GM12878 (cell line): Measurements from ENCODE around the gene SLC39A11. TPM values are rescaled to one million over a fixed set of nuclear protein-coding genes. Genes with fewer than 3 reads are reported as not detected.
A peak's percentile ranks its signal among the peaks of the same experiment; 100 is the strongest.

ENCODE experiments used
- ATAC-seq: fragments of 200-7000 bp; cut with Tn5 transposase; 3 replicates; pipeline ENCODE4 v1.9.1; 2020; ENCODE audit warnings: mild to moderate bottlenecking, moderate library complexity
- BruUV-seq: library from RNA; stranded (reverse); fragments of 400-500 nt; replicated peaks from 2 replicates; lab custom pipeline; 2021; lab: Mats Ljungman, UMichigan
- CTCF ChIA-PET: fragments of 300-600 bp; sonication (Branson Sonifier 250); formaldehyde crosslinking; extraction: SDS; loops from one replicate; lab custom pipeline; 2021; ENCODE audit warnings: inconsistent platforms; lab: Yijun Ruan, JAX
- POLR2A ChIA-PET: fragments of 350-600 bp; formaldehyde crosslinking; extraction: SDS; loops from one replicate; lab custom pipeline; 2021; ENCODE audit warnings: inconsistent platforms; lab: Charles Lee
- RAD21 ChIA-PET: fragments of 300-600 bp; sonication (Branson Sonifier 250); formaldehyde crosslinking; loops from one replicate; lab custom pipeline; 2023; ENCODE audit warnings: antibody characterized with exemption; ENCODE audit not compliant: unreplicated experiment; lab: Charles Lee
- SMC1A ChIA-PET: fragments of 300-600 bp; sonication (Branson Sonifier 250); formaldehyde crosslinking; loops from one replicate; lab custom pipeline; 2023; ENCODE audit not compliant: unreplicated experiment, uncharacterized antibody; lab: Charles Lee
- DNase-seq: peaks from one replicate; pipeline ENCODE4 v3.0.0-alpha.2; 2011; ENCODE audit warnings: low read depth, low spot score
- FAIRE-seq: peaks from 3 replicates; lab custom pipeline; 2011; peaks lifted over from hg19 to GRCh38; lab: Jason Lieb, UNC
- H2AFZ ChIP-seq: 2 replicates; pipeline ENCODE4 v1.6.0; 2011; ENCODE audit warnings: low read depth, low read length, control low read depth; ENCODE audit not compliant: control insufficient read depth
- H3K27ac ChIP-seq: 2 replicates; pipeline ENCODE4 v1.5.1; 2011; ENCODE audit warnings: control low read depth; ENCODE audit not compliant: control insufficient read depth, insufficient read depth
- H3K27me3 ChIP-seq, 2 experiments: replicated peaks in 1 of 2; 2 replicates each; pipeline versions ENCODE4 v1.6.0 to v1.6.1; 2011; ENCODE audit warnings: low read length in 1 of 2; ENCODE audit not compliant: control insufficient read depth in 2 of 2, insufficient read depth in 2 of 2
- H3K36me3 ChIP-seq, 2 experiments: 2 replicates each; pipeline ENCODE4 v1.5.1; 2011; ENCODE audit warnings: low read length in 1 of 2; ENCODE audit not compliant: control insufficient read depth in 2 of 2, insufficient read depth in 2 of 2
- H3K4me1 ChIP-seq: 2 replicates; pipeline ENCODE4 v1.6.1; 2011; ENCODE audit warnings: mild to moderate bottlenecking, low read length, moderate library complexity, mixed read lengths; ENCODE audit not compliant: control insufficient read depth, insufficient read depth
- H3K4me2 ChIP-seq: 2 replicates; pipeline ENCODE4 v1.6.0; 2011; ENCODE audit warnings: control low read depth; ENCODE audit not compliant: control insufficient read depth, insufficient read depth
- H3K4me3 ChIP-seq: fragments of 200-600 bp; sonication (generic); 2 replicates; pipeline ENCODE4 v1.5.1; 2016
- H3K79me2 ChIP-seq: 2 replicates; pipeline ENCODE4 v1.6.0; 2011; ENCODE audit warnings: low read length; ENCODE audit not compliant: control insufficient read depth, insufficient read depth
- H3K9ac ChIP-seq: 2 replicates; pipeline ENCODE4 v1.8.0; 2011; ENCODE audit warnings: low read length, control low read depth, mixed read lengths; ENCODE audit not compliant: control insufficient read depth, insufficient read depth
- H3K9me3 ChIP-seq: replicated peaks from 3 replicates; pipeline ENCODE4 v1.5.1; 2011; ENCODE audit warnings: mild to moderate bottlenecking, low read length; ENCODE audit not compliant: control insufficient read depth, insufficient read depth
- H4K20me1 ChIP-seq: 2 replicates; pipeline ENCODE4 v1.6.0; 2011; ENCODE audit not compliant: control insufficient read depth, insufficient read depth
- CBX5 ChIP-seq: sonication (generic); IDR thresholded peaks from 2 replicates; pipeline ENCODE4 v1.6.1; 2016; ENCODE audit warnings: low read depth, moderate library complexity, mild to moderate bottlenecking, inconsistent platforms
- HDGF ChIP-seq: fragments of 450-650 bp; IDR thresholded peaks from 2 replicates; pipeline ENCODE4 v1.6.1; 2016; ENCODE audit warnings: antibody characterized with exemption
- IKZF1 ChIP-seq: fragments of 450-650 bp; conservative IDR thresholded peaks from 2 replicates; pipeline ENCODE4 v1.6.1; 2017; ENCODE audit warnings: antibody characterized with exemption, mild to moderate bottlenecking
- MEF2B ChIP-seq: fragments of 450-650 bp; IDR thresholded peaks from 2 replicates; pipeline ENCODE4 v1.6.1; 2018; ENCODE audit warnings: mild to moderate bottlenecking, moderate library complexity; ENCODE audit not compliant: partially characterized antibody, poor library complexity, severe bottlenecking
- MTA2 ChIP-seq: fragments of 450-650 bp; IDR thresholded peaks from 2 replicates; pipeline ENCODE4 v1.6.1; 2016; ENCODE audit warnings: low read depth, mild to moderate bottlenecking, moderate library complexity
- REST ChIP-seq: IDR thresholded peaks from 2 replicates; pipeline ENCODE4 v1.6.1; 2012; ENCODE audit warnings: mild to moderate bottlenecking, low read depth, low read length
- RFX5 ChIP-seq: IDR thresholded peaks from 2 replicates; pipeline ENCODE4 v1.6.1; 2011; ENCODE audit warnings: low read depth, low read length, improper control_type of control experiment
- SP1 ChIP-seq: IDR thresholded peaks from one replicate; pipeline ENCODE4 v1.6.1; 2011; ENCODE audit warnings: low read depth, low read length
- ZNF24 ChIP-seq: fragments of 450-650 bp; IDR thresholded peaks from 2 replicates; pipeline ENCODE4 v1.6.1; 2017; ENCODE audit warnings: antibody characterized with exemption, mild to moderate bottlenecking
- ZNF687 ChIP-seq: fragments of 450-650 bp; IDR thresholded peaks from 2 replicates; pipeline ENCODE4 v1.6.1; 2017; ENCODE audit warnings: mild to moderate bottlenecking, moderate library complexity
- WGBS: methylation state at CpG from one replicate; pipeline ENCODE4 v1.1.6; 2016; ENCODE audit warnings: low lambda C conversion rate; ENCODE audit not compliant: insufficient replicate concordance, insufficient coverage; ENCODE audit errors: missing lambda C conversion rate; 5-methylcytosine and 5-hydroxymethylcytosine counted together
- in situ Hi-C: fragments of 300-500 bp; cut with MboI; formaldehyde crosslinking; loops from 9 replicates; pipeline ENCODE4 v1.14.3; 2018; ENCODE audit warnings: mixed read lengths
- intact Hi-C: fragments of 100-400 bp; cut with micrococcal nuclease; formaldehyde crosslinking; loops from one replicate; pipeline ENCODE4 v1.14.2; 2022; ENCODE audit not compliant: unreplicated experiment
- polyA plus RNA-seq, 11 experiments: library from polyadenylated mRNA; depleted of rRNA in 4 of 11; unstranded in 6 of 11; stranded (reverse) in 5 of 11; fragments of >200 nt; fragmentation: Nextera tagmentation in 4 of 11; fragmentation: Illumina TruSeq in 1 of 11; extraction: Ambion mirVana in 4 of 11; extraction: Trizol in 1 of 11; gene quantifications; 1 replicate in 1 of 11; 2 replicates in 10 of 11; pipeline versions ENCODE4 v1.2.1 to v1.2.3, GENCODE V29; 2011 to 2016; ENCODE audit warnings: inconsistent platforms in 2 of 11, missing spikeins in 2 of 11, low read depth in 1 of 11
- total RNA-seq, 4 experiments: library from RNA; depleted of rRNA in 3 of 4; stranded (reverse); fragments of >200 nt in 3 of 4; fragmentation: Illumina TruSeq in 1 of 4; extraction: Trizol in 1 of 4; gene quantifications; 2 replicates each; pipeline versions ENCODE4 v1.2.1 to v1.2.3, GENCODE V29; 2013 to 2021
- TF ChIP-seq, protein P1 (sequence below): fragments of 450-650 bp; IDR thresholded peaks from 2 replicates; pipeline ENCODE4 v1.6.1; 2016; ENCODE audit warnings: mild to moderate bottlenecking
- TF ChIP-seq, protein P2 (sequence below): fragments of 450-650 bp; IDR thresholded peaks from 2 replicates; pipeline ENCODE4 v1.6.1; 2016; ENCODE audit warnings: mild to moderate bottlenecking

SLC39A11 gene
- total and polyA plus RNA-seq, 10 of the 15 experiments (the other 5 are each of a cell fraction or from before 2014, with no cell fraction given) = 8.6 to 23.8 (median 14.0) TPM

DNA sequence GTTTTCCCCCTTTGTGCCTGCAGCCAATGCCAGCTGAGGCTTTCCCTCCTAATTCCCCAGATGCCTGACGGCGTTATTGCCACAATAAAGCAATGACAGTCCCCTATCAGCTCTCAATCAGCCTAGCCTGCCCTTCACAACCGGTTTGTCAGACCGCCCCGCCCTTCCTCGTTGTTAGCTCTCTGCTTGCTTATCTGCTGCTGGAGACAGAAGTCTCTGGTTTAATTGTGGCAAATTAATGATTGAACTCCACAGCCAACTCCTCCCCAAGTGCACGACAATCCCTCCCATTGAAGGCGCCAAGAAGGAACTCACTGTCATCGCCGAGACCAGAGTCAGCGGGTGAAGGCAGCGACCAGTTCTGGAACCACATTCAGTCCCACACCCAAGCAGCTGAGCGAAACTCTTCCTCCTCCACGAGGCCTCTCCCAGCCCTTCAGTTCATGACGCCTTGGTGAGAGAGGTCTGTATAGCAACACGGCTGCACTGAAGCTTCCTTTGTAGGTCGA, 474.4 kb downstream of the SLC39A11 start:
- H3K4me2 ChIP-seq = no peak overlapping the region
- FAIRE-seq (no peak), ATAC-seq (peak; percentile 48), DNase-seq (no peak)
- no peak overlapping the region for H2AFZ ChIP-seq
- in situ Hi-C loops (no loop called here), intact Hi-C loops (loop anchor here (5.0 kb wide), 1 partner anchor 56 kb away; no protein-coding TSS in a partner anchor)
- RAD21 ChIA-PET = interaction anchor here (0.9 to 2.6 kb wide), 10 partner anchors 11 to 195 kb away, joined by 3 to 19 read pairs (median 8); no protein-coding TSS in a partner anchor
- BruUV-seq = no TSS peak
- H3K36me3 ChIP-seq = no peaks in the 10 kb centered on the region
- POLR2A ChIA-PET = interaction anchor here (0.5 to 3.0 kb wide), 11 partner anchors 11 to 1280 kb away, joined by 3 to 28 read pairs (median 5); no protein-coding TSS in a partner anchor
- SMC1A ChIA-PET = interaction anchor here (0.7 to 4.0 kb wide), 18 partner anchors 11 to 109 kb away, joined by 3 to 28 read pairs (median 5); no protein-coding TSS in a partner anchor
- H3K79me2 ChIP-seq = no peaks in the 10 kb centered on the region
- no peak overlapping the region for H3K9ac ChIP-seq
- H3K27me3 ChIP-seq = no peaks in the 10 kb centered on the region
- no peaks in the 10 kb centered on the region for H3K4me1 ChIP-seq
- no peak overlapping the region for H3K27ac ChIP-seq
- WGBS = 18% methylated on average over 17 of the region's 17 CpGs
- H3K9me3 ChIP-seq = no peaks in the 10 kb centered on the region; the same call in 2 of the 3 replicates
- no peak overlapping the region for H3K4me3 ChIP-seq
- CTCF ChIA-PET = interaction anchor here (0.5 to 2.8 kb wide), 15 partner anchors 11 to 503 kb away, joined by 3 to 26 read pairs (median 4); no protein-coding TSS in a partner anchor
- H4K20me1 ChIP-seq = no peaks in the 10 kb centered on the region
- TF ChIP-seq ZNF687 (peak; percentile 69), SP1 (no peak), RFX5 (0 out of 2 replicates have a peak, but pooled peaks have one; percentile 54), IKZF1 (peak; percentile 55), HDGF (peak; percentile 61; the same call in 1 of the 2 replicates), MTA2 (peak; percentile 31; the same call in 1 of the 2 replicates), ZNF24 (0 out of 2 replicates have a peak, but pooled peaks have one; percentile 35), REST (no peak), CBX5 (no peak), MEF2B (peak; percentile 66)
- TF ChIP-seq, protein P1, sequence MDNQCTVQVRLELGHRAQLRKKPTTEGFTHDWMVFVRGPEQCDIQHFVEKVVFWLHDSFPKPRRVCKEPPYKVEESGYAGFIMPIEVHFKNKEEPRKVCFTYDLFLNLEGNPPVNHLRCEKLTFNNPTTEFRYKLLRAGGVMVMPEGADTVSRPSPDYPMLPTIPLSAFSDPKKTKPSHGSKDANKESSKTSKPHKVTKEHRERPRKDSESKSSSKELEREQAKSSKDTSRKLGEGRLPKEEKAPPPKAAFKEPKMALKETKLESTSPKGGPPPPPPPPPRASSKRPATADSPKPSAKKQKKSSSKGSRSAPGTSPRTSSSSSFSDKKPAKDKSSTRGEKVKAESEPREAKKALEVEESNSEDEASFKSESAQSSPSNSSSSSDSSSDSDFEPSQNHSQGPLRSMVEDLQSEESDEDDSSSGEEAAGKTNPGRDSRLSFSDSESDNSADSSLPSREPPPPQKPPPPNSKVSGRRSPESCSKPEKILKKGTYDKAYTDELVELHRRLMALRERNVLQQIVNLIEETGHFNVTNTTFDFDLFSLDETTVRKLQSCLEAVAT = peak; percentile 54; the same call in 1 of the 2 replicates
- TF ChIP-seq, protein P2, sequence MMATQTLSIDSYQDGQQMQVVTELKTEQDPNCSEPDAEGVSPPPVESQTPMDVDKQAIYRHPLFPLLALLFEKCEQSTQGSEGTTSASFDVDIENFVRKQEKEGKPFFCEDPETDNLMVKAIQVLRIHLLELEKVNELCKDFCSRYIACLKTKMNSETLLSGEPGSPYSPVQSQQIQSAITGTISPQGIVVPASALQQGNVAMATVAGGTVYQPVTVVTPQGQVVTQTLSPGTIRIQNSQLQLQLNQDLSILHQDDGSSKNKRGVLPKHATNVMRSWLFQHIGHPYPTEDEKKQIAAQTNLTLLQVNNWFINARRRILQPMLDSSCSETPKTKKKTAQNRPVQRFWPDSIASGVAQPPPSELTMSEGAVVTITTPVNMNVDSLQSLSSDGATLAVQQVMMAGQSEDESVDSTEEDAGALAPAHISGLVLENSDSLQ = peak; percentile 71; the same call in 1 of the 2 replicates
